A673 (cell line): ENCODE data around the gene PHKB. TPM values are rescaled to one million over a fixed set of nuclear protein-coding genes. Genes with fewer than 3 reads are reported as not detected.

Experiments
- BruUV-seq: library from RNA; stranded (reverse); fragments of 400-500 nt; replicated peaks from 2 replicates; lab custom pipeline; 2021; lab: Mats Ljungman, UMichigan
- CTCF ChIA-PET: fragments of 300-600 bp; sonication (Branson Sonifier 250); formaldehyde crosslinking; loops from one replicate; lab custom pipeline; 2022; ENCODE audit warnings: antibody characterized with exemption; lab: Charles Lee
- POLR2A ChIA-PET: fragments of 300-600 bp; sonication (Branson Sonifier 250); formaldehyde crosslinking; loops from one replicate; lab custom pipeline; 2022; ENCODE audit warnings: antibody characterized with exemption; ENCODE audit not compliant: low non-redundant PET; lab: Charles Lee
- DNase-seq: peaks from one replicate; pipeline ENCODE4 v3.0.0-alpha.2; 2015; ENCODE audit warnings: low spot score
- H3K27ac ChIP-seq: fragments of 200-600 bp; sonication (generic); 2 replicates; pipeline ENCODE4 v1.5.1; 2016; ENCODE audit warnings: mixed run types, low read depth, mild to moderate bottlenecking, mixed read lengths, antibody characterized with exemption, low read length; ENCODE audit not compliant: poor library complexity, severe bottlenecking
- H3K27me3 ChIP-seq: fragments of 200-600 bp; sonication (generic); replicated peaks from 2 replicates; pipeline ENCODE4 v1.6.1; 2017; ENCODE audit warnings: mixed run types, low read depth, mild to moderate bottlenecking, mixed read lengths, antibody characterized with exemption, low read length; ENCODE audit not compliant: insufficient read depth, poor library complexity
- H3K36me3 ChIP-seq: fragments of 200-600 bp; sonication (generic); 2 replicates; pipeline ENCODE4 v1.6.1; 2016; ENCODE audit warnings: mixed run types, mild to moderate bottlenecking, mixed read lengths, antibody characterized with exemption, low read length; ENCODE audit not compliant: insufficient read depth, poor library complexity, severe bottlenecking
- H3K4me1 ChIP-seq: fragments of 200-600 bp; sonication (generic); 2 replicates; pipeline ENCODE4 v1.6.1; 2017; ENCODE audit warnings: mixed run types, mild to moderate bottlenecking, mixed read lengths, antibody characterized with exemption, low read length; ENCODE audit not compliant: insufficient read depth, poor library complexity, severe bottlenecking
- H3K4me3 ChIP-seq: fragments of 200-600 bp; sonication (generic); 2 replicates; pipeline ENCODE4 v1.5.1; 2016; ENCODE audit warnings: low read depth, mixed run types, mild to moderate bottlenecking, mixed read lengths, low read length; ENCODE audit not compliant: poor library complexity, severe bottlenecking
- H3K9me3 ChIP-seq: fragments of 200-600 bp; sonication (generic); 2 replicates; pipeline ENCODE4 v1.6.1; 2016; ENCODE audit warnings: mixed run types, low read depth, mild to moderate bottlenecking, mixed read lengths, antibody characterized with exemption, low read length; ENCODE audit not compliant: poor library complexity, severe bottlenecking
- EZH2 ChIP-seq: fragments of 200-600 bp; sonication (generic); IDR thresholded peaks from 2 replicates; pipeline ENCODE4 v1.6.1; 2017; ENCODE audit warnings: borderline replicate concordance, low read depth, mild to moderate bottlenecking, mixed read lengths, antibody characterized with exemption, low read length; ENCODE audit not compliant: poor library complexity, severe bottlenecking
- intact Hi-C: fragments of 100-400 bp; cut with micrococcal nuclease; formaldehyde crosslinking; loops from one replicate; pipeline ENCODE4 v1.10.0; 2022; ENCODE audit not compliant: unreplicated experiment
- total RNA-seq: library from RNA; stranded (reverse); gene quantifications from 2 replicates; pipeline ENCODE4 v1.2.3, GENCODE V29; 2021
- TF ChIP-seq, protein P1 (sequence below): fragments of 300-800, 200-600 bp; sonication (generic); conservative IDR thresholded peaks from 2 replicates; pipeline ENCODE4 v1.5.1; 2017; ENCODE audit warnings: low read depth, mild to moderate bottlenecking, antibody characterized with exemption, low read length, moderate library complexity, mixed read lengths

PHKB gene
- total RNA-seq, 1 experiment from 2014 or later = 50.6 TPM

DNA sequence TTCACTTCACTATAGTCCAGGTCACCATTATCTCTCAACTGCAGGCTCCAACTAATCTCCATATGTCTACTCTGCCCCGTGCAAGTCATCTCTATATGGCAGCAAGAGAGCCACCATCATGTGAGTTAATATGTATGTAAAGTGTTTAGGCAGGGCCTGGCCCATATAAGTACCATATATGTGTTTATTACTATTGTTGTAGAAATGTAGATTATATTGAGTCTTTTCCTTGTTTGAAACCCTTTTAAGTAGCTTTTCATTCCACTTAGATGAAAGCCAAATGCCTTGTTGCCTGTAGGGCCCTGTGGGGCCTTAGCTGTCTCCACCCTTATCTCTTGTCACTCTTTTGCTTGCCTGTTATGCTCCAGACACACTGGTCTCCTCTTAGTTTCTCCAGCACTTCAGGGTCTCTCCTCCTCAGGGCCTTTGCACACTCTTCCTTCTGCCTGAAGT, 164.0 kb downstream of the PHKB start:
- H3K4me3 ChIP-seq = no peak overlapping the region
- BruUV-seq = no TSS peak
- H3K36me3 ChIP-seq = no peaks in the 10 kb centered on the region
- POLR2A ChIA-PET = no interaction called here
- no peak for DNase-seq
- TF ChIP-seq EZH2 = no peak
- TF ChIP-seq, protein P1, sequence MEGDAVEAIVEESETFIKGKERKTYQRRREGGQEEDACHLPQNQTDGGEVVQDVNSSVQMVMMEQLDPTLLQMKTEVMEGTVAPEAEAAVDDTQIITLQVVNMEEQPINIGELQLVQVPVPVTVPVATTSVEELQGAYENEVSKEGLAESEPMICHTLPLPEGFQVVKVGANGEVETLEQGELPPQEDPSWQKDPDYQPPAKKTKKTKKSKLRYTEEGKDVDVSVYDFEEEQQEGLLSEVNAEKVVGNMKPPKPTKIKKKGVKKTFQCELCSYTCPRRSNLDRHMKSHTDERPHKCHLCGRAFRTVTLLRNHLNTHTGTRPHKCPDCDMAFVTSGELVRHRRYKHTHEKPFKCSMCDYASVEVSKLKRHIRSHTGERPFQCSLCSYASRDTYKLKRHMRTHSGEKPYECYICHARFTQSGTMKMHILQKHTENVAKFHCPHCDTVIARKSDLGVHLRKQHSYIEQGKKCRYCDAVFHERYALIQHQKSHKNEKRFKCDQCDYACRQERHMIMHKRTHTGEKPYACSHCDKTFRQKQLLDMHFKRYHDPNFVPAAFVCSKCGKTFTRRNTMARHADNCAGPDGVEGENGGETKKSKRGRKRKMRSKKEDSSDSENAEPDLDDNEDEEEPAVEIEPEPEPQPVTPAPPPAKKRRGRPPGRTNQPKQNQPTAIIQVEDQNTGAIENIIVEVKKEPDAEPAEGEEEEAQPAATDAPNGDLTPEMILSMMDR = no peak
- no peaks in the 10 kb centered on the region for H3K27me3 ChIP-seq
- H3K9me3 ChIP-seq = no peaks in the 10 kb centered on the region
- CTCF ChIA-PET = no interaction called here
- no peaks in the 10 kb centered on the region for H3K4me1 ChIP-seq
- H3K27ac ChIP-seq = no peak overlapping the region
- intact Hi-C loops = no loop called here

DNA sequence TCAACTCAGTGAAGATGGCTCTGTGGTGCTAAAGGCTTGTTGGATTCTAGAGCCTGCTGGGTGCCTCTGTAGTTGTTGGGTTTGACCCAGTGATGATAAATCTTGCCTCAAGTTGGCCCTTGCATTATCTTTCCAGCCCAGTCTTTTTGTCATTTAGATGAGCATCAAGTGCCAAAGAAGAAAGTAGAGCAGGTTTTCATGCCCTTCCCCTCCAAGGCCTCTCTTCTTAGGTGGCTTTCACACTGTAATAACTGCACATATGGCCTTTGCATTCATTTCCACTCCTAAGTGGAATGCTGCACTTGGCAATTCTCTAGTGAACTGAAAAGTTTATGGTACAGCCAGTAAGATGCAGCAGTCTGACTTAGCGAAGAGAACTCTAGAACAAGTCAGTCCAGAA, 165.1 kb downstream of the PHKB start:
- CTCF ChIA-PET = no interaction called here
- POLR2A ChIA-PET = no interaction called here
- BruUV-seq = no TSS peak

DNA sequence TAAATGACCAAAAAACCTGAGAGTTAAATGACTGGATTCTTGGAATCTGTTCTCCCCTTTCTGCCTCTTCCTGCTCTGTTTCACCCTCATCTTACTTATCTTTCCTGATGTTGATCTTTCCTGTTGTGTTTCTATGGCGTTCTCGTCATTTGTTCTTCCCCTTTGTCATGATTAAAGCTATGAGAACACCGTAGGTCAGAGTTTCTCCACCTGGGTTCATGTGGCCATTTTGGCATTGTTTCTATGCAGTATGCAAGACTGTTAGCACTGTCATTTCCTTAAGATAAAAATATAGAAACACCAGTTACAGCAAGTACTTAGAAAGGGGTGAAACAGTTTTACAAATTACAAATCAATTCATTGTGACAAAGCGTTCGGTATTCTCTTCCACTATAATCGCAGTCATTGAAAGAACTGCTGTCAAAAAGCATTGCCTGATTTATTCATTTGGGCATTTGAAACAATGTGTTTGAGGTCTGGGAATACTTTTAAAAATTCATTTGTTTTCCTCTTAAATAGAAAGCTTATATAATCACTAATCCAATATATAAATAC, 166.0 kb downstream of the PHKB start:
- Histone ChIP-seq H3K27ac (no peak overlapping the region), H3K36me3 (no peaks in the 10 kb centered on the region), H3K9me3 (no peaks in the 10 kb centered on the region), H3K4me1 (no peaks in the 10 kb centered on the region), H3K4me3 (no peak overlapping the region), H3K27me3 (no peaks in the 10 kb centered on the region)
- CTCF ChIA-PET = no interaction called here
- TF ChIP-seq, protein P1 = no peak
- no peak for TF ChIP-seq EZH2
- no peak for DNase-seq
- POLR2A ChIA-PET = no interaction called here
- no TSS peak for BruUV-seq
- intact Hi-C loops = no loop called here

More for the DNA sequence above, 165.1 kb downstream of the PHKB start:
- no peak overlapping the region for H3K27ac ChIP-seq
- intact Hi-C loops = no loop called here
- H3K36me3 ChIP-seq = no peaks in the 10 kb centered on the region
- TF ChIP-seq, protein P1 = no peak
- no peak for TF ChIP-seq EZH2
- DNase-seq = no peak
- no peaks in the 10 kb centered on the region for H3K9me3 ChIP-seq
- no peaks in the 10 kb centered on the region for H3K4me1 ChIP-seq
- no peak overlapping the region for H3K4me3 ChIP-seq
- no peaks in the 10 kb centered on the region for H3K27me3 ChIP-seq
